C1 segment of cervical spinal cord (tissue), 14 donors: Measurements from ENCODE around the gene PKNOX2.

ENCODE experiments used
- DNase-seq, 14 donors: peaks; one replicate each; lab custom pipeline; 2025; lab: John Stamatoyannopoulos, UW

Gene PKNOX2

GRCh38 chr11:125171974-125172373 lies 7.4 kb downstream of the PKNOX2 start:
- no peak for DNase-seq

GRCh38 chr11:125173027-125173426 lies 8.5 kb downstream of the PKNOX2 start:
- no peak for DNase-seq

GRCh38 chr11:125173556-125173955 lies 9.0 kb downstream of the PKNOX2 start:
- no peak for DNase-seq

- DNase-seq, result no peak
Measured at GRCh38 chr11:125174057-125174456, 9.5 kb downstream of the PKNOX2 start.

GRCh38 chr11:125174686-125175085 lies 10.1 kb downstream of the PKNOX2 start:
- no peak for DNase-seq

GRCh38 chr11:125175166-125175565 lies 10.6 kb downstream of the PKNOX2 start:
- no peak for DNase-seq

DNA sequence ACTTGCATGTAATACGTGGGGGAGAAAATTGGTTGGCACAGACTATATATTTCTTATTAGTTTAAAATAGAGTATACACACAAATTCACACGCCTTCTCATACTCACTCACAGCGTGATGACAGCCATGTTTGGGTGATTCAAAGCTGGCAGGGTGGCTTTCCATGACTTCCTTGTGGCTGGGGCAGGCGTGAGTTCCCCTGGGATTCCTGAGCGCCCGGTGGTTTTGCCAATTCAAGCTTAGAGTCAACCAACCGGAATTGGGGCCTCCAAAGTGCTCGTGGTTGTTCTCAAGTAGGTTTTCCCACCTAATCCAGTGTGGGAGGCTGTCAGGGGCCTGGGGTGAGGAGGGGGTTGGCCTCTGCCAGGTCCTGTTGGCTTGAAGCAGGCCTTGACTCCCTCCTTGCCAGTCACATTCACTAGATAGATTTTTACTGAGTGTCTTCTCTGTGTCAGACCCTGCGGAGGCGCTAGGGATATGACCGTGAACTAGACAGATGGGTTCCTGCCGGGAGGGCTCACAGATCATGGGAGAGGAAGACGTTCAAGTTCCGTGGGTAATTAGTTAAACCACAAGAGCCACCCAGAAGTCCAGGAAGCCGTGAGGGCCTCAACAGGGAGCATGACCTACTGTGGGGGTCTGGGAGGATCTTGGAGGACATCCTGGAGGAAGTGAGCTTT lies 11.5 kb downstream of the PKNOX2 start:
- no peak for DNase-seq

GRCh38 chr11:125176866-125177265 lies 12.3 kb downstream of the PKNOX2 start:
- no peak for DNase-seq

DNA sequence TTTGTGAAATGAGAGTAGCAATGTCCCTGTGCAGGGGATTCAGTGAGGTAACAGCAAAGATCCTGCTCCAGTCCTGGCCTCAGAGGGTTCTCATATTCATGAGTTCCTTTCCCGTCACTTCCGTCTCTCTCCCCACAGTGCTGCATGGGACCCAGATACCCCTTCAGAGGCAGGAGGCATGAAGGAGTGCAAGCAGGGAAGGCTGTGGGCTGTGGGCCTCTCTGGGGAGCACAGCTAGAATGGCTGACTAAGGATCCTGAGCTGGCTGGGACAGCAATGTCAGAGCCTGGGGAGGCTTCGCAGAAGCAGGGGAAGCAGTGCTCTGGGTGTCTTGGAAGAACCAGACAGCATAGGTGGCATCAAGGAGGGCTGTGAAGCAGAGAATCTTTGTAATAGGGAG lies 13.0 kb downstream of the PKNOX2 start:
- no peak for DNase-seq

GRCh38 chr11:125179346-125179745 lies 14.8 kb downstream of the PKNOX2 start:
- no peak for DNase-seq

DNA sequence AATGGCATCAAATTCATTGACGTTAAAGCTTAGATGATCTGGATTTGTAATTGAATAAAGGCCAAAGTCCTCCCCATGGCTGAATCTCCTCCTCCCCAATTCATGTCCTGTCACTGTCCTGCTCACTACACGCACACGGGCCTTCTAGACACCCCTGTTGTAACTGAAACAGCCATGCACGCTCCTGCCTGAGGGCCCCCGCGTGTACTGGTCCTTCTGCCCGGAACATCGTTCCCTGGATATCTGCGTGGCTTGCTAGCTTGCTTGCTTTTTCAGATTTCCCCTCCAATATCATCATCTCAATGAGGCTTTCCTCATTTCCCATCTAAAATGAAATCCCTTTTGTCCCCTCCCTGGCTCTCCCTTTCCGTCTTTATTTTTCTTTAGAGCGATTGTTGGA lies 15.3 kb downstream of the PKNOX2 start:
- peak in 1 of 14 donors; percentile 51 for DNase-seq

DNA sequence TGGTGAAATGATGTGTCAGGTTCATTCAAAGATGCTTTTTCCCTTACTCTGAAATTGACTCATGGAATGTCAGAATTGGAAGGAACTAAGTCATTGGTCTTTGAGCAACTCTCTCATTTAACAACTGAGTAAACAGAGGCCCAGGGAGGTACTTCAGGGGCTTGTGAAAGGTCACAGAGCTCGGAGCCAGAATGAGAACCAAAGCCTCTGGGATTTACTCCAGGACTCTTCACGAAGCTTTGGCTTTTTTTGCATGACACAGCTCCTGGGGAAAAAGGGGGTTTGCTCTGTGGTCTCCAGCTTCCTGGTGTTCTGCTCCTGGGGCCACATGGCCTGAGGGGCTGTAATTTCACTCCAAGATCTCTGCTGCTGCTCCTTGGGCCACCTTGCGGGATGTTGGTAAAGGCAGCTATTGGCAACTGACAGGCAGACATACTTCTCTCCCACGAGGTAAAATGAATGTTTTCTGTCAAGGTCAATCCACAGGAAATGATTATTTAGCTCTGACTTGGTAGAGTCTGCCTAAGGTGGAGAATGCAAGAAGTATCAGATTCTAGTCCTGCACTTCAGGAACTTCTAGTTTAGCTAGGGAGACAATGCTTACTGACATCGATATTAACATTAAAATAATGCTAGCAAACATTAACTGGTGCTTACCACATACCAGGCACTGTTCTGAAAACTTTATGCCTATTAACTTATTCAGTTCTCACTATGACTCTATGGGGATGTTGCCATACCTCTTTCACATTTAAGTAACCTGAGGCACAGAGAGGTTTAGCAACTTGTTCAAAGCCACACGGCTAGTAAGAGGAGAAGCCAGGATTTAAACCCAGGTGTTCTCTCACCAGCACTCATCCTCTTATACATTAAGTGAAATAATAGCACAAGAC lies 16.1 kb downstream of the PKNOX2 start:
- peak in 2 of 14 donors; percentile 12 to 52 for DNase-seq

DNA sequence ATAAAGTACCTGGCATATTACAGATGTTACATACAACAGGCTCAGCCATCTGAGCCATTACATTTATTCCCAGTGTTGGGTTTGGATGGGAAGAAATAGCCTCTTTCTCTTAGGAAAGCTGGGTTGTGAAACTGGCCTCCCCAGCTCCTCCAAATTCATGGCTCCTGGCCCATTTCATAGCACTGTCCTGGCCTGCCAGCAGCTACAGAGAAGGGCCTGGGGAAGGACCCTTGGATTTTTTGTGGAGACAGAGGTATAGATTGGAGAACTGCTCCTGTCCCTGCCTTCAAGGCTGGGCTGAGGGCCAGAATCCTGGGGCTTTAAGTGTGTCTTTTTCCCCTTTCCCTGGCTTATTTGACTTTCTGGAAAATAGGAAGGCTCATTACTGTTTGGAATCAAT lies 18.0 kb downstream of the PKNOX2 start:
- DNase-seq, result no peak

DNA sequence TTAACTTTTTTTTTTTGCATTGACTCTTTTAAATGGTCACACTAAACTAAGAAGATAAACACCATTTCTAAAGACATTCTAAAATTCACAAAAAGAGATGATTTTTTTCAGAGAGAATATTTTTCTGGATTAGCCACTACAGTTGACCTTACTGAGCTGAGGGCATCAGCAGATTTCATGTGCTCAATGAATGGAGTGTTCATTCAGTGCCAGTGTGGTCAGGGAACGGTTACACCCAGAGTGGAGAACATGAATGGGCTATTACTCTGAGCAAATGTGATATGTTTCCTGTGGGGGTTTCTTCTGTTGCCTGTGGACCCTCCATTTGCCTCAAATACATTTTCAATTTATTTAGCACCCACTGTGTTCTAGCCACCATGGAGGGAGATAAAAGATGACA lies 19.1 kb downstream of the PKNOX2 start:
- DNase-seq, result no peak

GRCh38 chr11:125188021-125188420 lies 23.5 kb downstream of the PKNOX2 start:
- no peak for DNase-seq

- DNase-seq, result no peak
Measured at GRCh38 chr11:125190566-125190965, 26.0 kb downstream of the PKNOX2 start.

DNA sequence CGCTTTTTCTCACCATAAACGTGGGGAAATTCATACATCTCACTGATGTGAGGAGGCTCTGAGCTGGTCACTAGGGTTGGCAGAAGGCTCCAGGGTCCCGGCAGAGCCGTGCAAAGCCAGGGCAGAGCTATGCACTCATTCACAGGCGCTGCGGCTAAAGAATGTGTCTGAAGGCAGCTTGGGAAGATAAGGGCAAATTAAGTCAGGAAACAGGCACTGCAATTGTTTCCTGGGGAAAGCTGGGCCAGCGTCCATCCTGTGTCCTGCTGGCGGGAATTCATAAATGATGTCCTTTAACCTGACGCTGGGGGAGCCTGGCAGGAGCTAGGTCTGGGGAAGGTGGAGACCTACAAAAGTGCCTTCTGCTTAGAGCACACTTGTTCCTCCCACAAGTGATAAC lies 27.6 kb downstream of the PKNOX2 start:
- DNase-seq, result no peak

GRCh38 chr11:125192717-125193415 lies 28.3 kb downstream of the PKNOX2 start:
- no peak for DNase-seq

- no peak for DNase-seq
Measured at GRCh38 chr11:125193416-125193726, 28.8 kb downstream of the PKNOX2 start.

DNA sequence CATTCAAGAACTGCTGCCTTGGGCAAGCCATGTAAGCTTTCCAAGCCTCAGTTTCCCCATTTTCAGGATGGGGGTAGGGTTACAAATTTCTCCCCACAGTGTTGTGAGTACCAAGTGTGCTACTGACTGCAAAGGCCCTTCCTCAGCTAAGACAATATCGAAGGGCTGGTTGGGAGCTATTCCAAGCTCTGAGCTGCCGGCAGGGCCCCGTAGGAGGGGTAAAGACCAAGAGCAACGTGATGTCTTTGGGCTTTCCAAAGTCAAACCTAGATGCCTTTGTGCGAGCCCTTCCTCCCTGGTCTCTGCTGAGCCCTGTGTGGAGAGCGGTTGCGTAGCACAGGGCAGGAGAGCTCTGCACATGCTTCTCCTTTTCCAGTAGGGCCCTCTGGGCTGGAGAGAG lies 29.3 kb downstream of the PKNOX2 start:
- DNase-seq, result no peak

DNA sequence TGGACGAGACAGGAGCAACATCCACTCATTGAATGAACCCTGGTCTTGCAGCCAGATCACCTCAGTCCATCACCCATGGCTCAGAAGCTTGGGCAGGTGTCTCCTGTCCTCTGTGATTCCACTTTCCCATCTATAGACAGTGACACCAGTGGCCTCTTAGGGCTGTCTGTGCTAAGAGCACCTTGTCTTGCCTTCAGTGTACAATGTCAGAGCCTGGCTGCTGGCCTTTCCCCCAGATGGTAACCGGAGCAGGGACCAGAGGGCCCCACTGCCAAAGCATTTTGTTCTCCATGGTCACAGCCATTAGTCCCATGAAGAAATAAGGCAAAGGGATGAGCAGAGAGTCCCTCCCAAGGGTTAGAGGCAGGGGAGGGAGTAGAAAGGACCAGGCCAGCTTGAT lies 35.4 kb downstream of the PKNOX2 start:
- DNase-seq, result no peak

GRCh38 chr11:125200441-125200840 lies 35.9 kb downstream of the PKNOX2 start:
- no peak for DNase-seq
